LHCN-M2 (cell line): ENCODE results near the gene COA4. TPM values are rescaled to one million over a fixed set of nuclear protein-coding genes. Genes with fewer than 3 reads are reported as not detected.
"Not testable (repeated sequence)": the region's sequence is repeated elsewhere in the genome, so short reads cannot be mapped to it uniquely, and the experiment has no call there.

ENCODE experiments used
- DNase-seq: peaks from one replicate; pipeline ENCODE4 v3.0.0-alpha.2; 2012; ENCODE audit warnings: low read depth
- polyA plus RNA-seq: library from polyadenylated mRNA; unstranded; fragments of >200 nt; gene quantifications from one replicate; pipeline ENCODE4 v1.2.1, GENCODE V29; 2012; ENCODE audit warnings: missing spikeins
- total RNA-seq: library from RNA; depleted of rRNA; stranded (reverse); fragments of >200 nt; gene quantifications from 2 replicates; pipeline ENCODE4 v1.2.3, GENCODE V29; 2014; rRNA removed

Gene COA4
- 119 and 131 TPM in 2 replicates for total RNA-seq
- polyA plus RNA-seq, result 132 TPM

GRCh38 chr11:73876424-73877310 lies at the start of gene COA4, which contains the start of gene PAAF1:
COA4 (minus strand) TSS chr11:73876846; CDS start chr11:73873378, 3,468 bp downstream.
PAAF1 (plus strand) TSS chr11:73876999; CDS start chr11:73877022, 23 bp downstream.
- peak; percentile 98 for DNase-seq

- no peak for DNase-seq
These were observed 44.5 kb upstream of the COA4 start for GRCh38 chr11:73921180-73921579.

GRCh38 chr11:73916435-73916834 lies 39.8 kb upstream of the COA4 start:
- DNase-seq, result no peak

GRCh38 chr11:73914284-73914683 lies 37.6 kb upstream of the COA4 start:
- peak; percentile 3 for DNase-seq

- DNase-seq, result no peak
These were observed 36.8 kb upstream of the COA4 start for GRCh38 chr11:73913472-73913871.

- DNase-seq, result no peak
These were observed 35.4 kb upstream of the COA4 start for GRCh38 chr11:73912026-73912425.

DNA sequence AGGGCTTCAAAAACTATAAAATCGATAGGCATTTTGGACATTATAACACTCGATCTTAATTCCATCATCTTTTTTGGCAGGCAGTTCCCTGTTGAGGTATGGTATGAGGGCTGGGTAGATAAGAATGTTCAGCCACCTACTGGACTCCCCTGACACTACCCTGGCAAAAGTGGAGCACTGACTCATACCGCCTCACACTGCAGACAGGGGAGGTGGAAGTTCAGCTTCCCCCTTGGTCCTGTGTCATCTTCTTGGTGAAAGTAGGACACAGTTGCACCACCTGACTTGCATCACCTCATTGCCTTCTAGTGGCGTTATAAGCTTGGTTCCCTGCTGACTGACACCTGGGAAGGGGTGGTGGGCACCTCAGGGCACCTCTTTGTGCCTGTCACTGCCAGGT lies 30.5 kb upstream of the COA4 start:
- peak; percentile 53 for DNase-seq

- DNase-seq, result no peak
These were observed 25.7 kb upstream of the COA4 start for GRCh38 chr11:73902303-73902702.

DNA sequence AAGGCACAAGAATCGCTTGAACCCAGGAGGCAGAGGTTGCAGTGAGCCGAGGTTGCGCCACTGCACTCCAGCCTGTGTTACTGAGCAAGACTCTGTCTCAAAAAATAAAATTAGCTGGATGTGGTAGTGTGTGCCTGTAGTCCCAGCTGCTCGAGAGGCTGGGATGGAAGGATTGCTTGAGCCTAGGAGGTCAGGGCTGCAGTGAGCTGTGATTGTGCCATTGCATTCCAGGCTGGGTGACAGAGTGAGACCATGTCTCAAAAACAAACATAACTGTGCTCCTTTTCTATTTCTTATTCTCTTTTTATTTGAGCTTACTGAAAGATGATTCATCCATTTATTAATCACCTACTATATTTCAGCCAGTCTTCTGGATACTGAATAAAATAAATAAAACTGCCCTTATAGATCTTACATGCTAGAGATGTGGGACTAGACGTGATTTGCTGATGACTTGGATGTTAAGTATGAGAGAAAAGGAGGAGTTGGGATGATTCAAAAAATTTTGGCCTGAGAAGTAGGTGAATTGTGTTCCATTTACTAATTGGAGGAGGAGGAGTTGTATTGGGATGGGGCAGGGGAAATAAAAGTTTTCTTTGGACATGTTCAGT lies 18.2 kb upstream of the COA4 start:
- DNase-seq, result peak; percentile 40

DNA sequence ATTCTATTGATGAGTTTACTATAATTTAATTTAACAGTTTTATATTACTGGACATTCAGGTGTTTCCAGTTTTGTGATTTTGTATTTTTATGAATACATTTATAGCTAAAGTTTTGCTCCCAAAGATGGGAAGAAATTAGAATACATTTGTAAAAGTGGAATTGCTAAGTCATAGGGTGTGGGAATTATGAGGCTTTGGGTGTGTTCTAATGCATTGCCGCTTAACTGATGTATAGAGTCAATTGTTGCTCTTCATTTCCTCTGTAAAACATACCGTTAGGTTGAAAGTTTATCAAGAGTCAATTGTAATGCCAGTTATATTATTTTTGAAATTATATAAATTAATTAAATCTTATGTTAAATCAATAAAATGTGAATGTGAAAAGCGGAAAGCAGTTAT lies 16.4 kb upstream of the COA4 start:
- DNase-seq, result no peak

DNA sequence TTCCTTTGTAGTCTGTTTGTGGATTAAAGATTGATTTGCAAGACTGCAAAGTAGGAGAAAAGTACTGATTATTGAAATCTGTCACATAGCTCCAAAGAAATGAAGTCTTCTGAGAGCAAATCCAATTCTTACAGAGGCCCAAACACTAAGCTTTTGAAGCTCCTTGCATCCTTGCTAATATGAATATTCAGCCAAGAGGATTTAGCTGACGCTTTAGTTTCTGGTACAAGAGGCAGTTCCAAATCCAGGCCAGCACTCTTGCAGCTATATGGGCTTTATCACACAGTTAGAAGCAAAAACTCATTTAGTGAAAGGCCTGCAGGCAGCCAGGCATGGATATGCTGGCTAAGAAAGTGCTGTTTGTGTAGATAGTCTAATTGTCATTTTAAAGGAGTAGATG lies 12.9 kb upstream of the COA4 start:
- no peak for DNase-seq

GRCh38 chr11:73889019-73889418 lies 12.4 kb upstream of the COA4 start:
- DNase-seq, result peak; percentile 49

DNA sequence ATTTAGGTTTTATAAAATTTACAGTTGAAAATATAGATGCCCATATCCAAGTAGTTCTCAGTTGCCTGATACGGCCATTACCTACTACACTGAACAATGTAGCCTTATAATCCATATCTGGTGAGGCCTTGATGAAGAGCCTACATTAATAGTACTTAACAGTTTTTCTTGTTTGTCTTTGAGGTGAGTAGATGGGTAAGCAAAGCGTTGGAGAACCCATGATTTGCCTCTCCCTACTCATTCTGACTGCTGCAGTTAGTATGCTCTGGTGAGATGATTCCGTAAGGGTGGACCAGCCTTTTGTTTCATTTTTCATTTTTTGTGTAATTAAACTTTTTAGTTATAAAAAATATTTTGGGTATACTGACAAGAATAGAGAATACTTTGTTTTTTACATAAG lies 11.6 kb upstream of the COA4 start:
- no peak for DNase-seq

GRCh38 chr11:73883856-73884255 lies 7.2 kb upstream of the COA4 start:
- no peak for DNase-seq

GRCh38 chr11:73880449-73880848 lies 3.8 kb upstream of the COA4 start:
- not testable (repeated sequence) for DNase-seq

DNA sequence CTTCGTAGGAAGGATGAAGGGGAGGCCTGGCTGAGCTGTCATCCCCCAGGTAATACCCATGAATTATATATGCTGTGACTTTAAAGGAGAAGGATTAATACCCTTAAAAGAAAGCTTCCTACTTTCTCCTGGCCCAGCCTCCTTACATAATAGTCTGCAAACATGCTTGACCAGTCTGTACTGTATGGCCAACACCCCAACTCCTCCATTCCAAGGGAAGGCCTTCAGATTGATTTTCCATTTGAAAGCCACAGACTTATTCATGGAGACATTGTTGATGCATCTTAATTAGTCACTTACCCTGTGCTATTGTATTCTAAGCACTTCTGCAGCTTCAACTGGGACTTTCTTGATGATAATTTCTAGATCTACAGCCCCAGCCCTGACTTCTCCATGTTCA lies 2.1 kb upstream of the COA4 start:
- no peak for DNase-seq

- no peak for DNase-seq
These were observed 806 bp downstream of the COA4 start for GRCh38 chr11:73875840-73876239.

GRCh38 chr11:73875380-73875779 lies 1.3 kb downstream of the COA4 start:
- DNase-seq, result peak; percentile 66

- peak; percentile 97 for DNase-seq
These were observed 3.8 kb downstream of the COA4 start for GRCh38 chr11:73872749-73873357.

DNA sequence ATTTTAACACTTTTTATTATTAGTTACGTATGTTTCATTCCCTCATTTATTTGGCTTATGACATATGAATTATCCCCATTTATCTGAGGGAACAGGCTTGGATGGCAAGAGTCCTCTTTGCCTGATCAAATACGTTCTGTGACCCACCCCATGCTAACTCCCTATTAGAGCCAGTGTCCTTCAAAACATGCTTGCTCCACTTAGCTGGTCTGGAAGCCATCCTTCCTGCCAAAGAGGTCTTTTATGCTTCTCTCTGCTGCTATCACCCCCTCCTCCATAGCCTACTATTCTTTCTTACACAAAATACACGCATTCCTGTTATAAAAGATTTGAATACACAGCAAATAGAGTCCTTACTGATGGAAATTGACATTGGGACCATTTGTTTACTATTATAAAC lies 6.4 kb downstream of the COA4 start:
- no peak for DNase-seq

DNA sequence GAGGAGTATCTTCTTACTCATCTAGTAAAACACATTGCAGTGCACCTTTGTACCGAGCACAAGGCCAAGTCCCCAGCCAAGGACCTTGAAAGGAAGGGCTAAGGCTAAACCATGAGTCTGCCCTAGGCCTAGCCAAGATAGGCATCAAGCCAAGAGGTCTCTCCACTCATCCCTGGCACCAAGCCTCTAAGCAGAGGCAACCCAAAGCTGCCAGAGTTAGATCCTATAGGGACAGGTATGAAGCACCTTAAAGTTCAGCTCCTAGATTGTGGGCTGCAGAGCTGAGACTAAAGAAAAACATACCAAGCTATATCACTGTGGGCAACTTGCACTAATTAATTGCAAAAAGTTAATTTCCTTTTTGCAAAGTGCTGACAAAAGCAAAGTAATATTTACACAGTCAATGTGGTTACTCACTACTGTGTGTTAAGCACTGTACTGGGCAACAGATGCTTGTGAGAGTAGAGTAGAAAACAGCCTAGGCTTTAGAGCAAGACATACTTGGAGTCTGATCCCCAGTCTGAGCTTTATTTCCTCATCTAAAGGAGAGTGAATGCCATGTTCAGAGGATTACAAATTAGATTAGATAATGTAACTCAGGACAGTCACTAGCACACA lies 7.2 kb downstream of the COA4 start:
- DNase-seq, result no peak

DNA sequence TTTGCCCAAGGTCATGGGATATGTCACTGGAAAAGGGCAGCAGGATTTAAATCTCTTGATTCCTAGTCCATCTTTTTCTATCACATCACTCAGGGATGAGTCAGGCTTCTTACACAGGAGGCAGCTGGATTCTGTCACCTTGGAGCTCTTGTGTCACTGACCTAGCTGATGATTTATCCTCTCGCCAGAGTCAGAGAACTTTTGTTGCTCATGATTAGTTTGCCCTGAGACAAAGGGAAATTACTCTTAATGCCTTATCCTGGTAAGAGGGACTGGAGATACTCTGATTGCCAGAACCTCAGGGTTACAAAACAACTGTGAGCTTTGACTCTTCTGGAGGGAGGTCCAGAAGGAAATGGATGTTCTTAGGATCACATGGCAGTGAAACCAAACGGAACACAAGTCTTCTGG lies 10.1 kb downstream of the COA4 start:
- DNase-seq, result peak; percentile 97
